Glomerular visceral epithelial cell (primary cell): ENCODE results near the gene RAD23B.
"Not testable (repeated sequence)": the region's sequence is repeated elsewhere in the genome, so short reads cannot be mapped to it uniquely, and the experiment has no call there.

Experiments
- DNase-seq: peaks from one replicate; pipeline ENCODE4 v3.0.0-alpha.2; 2016; ENCODE audit errors: extremely low spot score

The RAD23B gene

DNA sequence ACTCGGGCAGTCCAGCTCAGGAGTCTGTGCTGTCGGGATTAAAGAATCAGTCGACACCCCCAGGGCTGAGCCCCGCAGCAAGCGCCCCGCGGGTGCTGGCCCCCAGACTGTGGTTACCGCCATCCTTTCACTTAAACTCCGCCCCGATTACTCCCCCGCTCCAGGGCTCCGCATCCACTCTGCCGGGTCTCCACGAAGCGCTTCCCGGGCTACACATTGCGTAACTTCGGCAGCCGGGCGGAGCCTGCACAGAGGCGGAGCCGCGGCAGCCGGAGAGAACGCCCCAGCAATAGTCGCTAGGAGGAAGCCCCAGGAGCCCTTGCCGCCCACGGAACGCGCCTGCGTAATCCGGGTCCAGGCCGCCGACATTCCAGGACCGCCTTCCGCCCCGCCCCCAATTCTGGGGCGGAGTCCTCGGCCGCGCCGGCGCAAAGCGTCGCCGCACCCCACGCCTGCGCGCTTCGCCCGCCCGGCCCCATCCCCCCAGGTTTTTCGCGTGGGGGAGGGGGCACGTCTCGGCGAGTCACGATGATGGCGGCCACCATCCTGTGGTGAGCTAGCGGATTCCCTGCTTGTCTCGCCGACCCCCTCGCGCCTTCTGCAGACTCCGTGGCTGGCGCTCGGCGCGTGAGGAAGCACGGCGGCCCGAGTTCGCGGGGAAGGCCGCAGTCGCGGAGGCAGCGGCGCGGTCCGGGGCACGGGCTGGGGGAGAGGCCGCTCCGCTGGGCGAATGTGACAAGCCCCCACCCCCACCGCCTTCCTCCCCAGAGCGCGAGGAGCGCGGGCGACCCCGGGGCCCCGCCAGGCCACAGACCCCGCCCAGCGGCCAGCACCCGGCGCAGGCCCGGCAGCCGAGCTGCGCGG lies at the start of gene RAD23B:
Gene RAD23B (plus strand): TSS at position 521 of the 864 bp plus-strand sequence. CDS start 351 bp downstream, outside the sequence.
- DNase-seq = peak; percentile 99

DNA sequence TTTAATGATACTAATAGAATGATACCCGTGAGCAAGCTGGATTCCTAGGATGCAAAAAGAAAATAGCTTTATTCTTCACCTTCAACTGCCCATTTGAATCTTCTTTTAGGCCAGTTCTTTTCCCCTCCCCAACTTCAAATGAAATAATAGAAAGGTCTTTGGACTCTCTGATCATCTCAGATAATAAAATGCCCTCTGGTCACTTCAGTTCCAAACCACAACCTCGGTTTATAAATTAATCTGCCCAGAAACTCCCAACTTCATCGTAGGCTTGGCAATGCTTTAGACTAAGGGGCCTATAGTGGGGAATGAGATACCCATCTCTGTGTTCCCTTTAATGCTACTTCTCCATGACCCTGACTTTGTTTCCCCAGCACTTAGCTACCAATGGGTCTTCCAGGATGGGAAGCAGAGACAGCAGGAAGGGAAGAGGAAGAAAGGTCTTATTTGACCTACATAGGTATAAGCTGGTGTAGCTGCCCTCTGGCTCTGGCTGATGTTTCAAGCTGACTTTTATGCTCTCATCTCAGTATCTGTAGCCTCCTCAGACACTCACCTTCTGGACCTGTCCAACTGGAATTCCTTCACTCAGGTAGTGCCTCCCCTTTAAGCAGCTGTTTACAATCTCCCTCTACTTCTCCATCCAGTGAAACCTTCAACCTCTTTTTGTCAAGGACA lies 47.2 kb upstream of the RAD23B start:
- no peak for DNase-seq

DNA sequence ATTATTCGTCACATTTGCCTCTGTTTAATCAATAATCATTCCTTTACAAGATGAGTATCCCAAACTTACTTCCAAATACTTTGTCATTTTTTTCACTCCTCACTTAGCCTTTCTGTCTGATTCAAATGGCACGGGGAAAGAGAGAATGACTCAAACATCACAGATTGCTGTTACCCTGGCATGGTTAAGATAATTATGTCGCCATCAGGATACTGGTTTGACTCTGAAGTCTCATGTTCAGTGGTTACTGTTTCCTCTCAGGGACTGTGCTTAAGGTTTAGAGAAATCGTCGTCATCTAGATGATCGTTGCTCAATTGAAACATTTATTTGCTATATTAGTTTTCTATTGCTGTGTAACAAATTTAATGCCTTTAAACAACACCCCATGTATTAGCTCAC lies 45.2 kb upstream of the RAD23B start:
- no peak for DNase-seq

DNA sequence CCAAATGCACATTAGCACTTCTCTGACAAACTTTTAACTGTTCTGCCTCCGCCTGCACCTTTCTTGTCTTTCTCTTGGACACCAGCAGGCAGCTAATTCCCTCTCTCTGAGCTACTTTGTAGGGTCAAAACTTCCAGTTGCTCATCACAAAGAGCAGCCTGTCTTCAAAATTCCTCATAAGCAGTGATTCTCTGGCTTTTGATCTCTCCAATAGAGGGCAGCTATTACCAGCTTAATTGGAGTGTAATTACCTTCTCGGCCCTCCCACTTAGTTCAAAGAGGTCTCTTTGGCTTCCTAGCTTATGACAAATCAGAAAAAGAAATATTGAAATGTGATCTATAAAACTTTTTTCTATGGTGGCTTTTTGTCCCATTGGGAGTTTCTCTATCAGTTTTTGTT lies 43.6 kb upstream of the RAD23B start:
- no peak for DNase-seq

DNA sequence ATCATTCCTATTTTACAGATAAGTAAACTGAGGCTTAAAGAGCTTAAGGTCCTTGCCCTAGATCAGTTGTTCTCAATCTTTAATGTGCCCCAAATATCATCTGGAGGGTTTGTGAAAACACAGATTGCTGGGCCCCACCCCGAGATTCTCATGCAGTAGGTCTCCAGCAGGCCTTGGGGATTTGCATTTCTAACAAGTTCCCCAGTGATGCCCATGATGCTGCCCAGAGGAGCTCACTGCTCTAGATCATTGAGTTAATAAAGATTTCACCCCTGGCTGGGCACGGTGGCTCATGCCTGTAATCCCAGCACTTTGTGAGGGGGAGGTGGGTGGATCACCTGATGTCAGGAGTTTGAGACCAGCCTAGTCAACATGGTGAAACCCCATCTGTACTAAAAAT lies 42.8 kb upstream of the RAD23B start:
- DNase-seq = no peak

DNA sequence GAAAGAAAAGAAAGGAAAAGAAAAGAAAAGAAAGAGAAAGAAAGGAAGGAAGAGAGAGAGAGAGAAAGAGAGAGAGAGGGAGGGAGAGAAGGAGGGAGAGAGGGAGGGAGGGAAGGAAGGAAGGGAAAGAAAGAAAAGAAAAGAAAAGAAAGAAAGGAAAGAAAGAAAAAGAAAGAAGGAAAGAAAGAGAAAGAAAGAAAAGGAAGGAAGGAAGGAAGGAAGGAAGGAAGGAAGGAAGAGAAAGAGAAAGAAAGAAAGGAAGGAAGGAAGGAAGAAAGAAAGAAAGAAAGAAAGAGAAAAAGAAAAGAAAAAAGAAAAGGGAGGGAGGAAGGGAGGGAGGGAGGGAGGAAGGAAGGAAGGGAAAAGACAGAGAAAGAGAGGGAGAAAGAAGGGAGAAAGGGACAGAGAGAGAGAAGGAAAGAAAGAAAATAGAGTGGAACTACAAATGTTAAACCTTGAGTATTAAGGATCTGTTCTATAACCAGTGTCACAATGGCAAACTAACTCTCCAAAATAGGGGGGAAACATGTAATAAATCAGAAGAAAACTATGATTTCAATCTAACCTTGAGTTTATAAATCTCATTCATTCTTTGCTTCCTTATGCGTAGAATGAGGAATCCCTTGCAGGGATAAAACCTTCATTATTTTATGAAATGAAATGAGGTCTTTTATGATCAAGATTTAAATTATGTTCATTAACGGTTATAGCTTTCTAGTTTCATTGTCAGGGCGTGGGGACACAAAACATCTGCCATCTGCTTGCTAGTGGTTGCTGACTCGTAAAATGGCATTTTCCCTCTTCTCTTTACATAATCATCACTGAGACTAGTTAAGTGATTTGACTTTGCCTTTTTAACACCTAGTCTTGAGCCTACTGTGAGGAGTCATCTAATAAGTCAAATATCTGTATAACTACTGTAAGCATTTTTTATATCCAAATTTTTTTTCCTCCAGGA lies 40.7 kb upstream of the RAD23B start:
- DNase-seq = peak; percentile 17

DNA sequence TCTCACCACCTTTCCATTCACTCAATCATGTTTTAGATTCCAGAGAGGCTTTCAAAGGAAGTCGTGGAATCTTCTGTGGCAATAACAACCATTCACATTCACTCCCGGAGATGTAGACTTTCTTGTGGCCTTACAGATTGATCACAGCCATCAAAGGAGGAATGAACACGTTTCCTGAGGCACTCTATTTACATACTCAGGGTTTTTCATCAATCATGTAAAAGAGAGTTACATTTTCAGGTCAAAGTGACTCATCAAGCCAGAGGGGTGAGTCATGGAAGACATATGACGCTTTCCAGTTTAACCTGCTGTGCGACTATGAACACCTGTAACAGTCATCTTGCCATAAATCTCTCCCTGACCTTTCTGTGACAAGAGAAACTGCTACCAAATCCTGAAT lies 39.3 kb upstream of the RAD23B start:
- DNase-seq = peak; percentile 50

DNA sequence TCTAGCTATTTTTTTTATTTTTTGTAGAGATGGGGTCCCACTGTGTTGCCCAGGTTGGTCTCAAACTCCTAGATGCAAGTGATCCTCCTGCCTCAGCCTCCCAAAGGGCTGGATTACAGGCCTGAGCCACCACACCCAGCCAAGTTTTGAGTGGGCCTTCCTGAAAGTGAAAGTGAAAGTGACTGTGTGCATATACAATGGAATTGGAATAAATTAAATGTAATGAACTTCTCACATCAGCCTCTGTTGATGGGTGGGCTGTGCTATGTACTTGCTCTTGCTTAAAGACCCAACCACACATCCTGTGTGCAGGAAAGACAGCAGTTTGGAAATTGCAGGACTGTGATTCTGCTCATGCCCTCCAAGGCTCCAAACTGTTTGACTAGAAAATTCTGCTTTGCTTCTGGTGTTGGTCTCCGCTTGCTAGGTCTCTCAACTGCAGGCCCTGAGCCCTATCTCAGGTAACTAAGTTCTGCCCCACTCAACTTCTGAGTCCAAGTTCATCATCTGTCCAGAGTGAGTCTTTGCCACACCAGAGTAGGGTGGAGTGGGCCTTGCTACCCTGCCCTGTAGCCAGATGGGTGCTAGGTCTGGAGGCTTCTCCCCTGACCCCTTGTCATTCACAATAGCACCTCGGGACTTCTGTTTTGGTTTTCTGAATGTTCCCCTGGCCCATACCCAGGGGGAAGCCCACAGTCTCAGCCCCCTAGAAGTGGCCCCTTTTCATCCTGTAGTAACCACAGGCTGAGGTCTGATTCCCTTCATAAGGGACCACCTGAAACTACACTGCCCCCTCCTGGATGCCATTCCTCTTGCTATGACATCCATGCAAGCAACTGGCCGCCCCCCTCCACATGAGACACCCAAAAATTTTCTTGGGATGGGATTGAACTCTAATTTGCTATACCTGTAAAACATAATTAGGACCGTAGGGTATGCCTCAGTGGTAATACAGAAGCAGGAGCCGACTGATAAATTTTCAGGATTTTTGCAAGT lies 36.5 kb upstream of the RAD23B start:
- DNase-seq = no peak

DNA sequence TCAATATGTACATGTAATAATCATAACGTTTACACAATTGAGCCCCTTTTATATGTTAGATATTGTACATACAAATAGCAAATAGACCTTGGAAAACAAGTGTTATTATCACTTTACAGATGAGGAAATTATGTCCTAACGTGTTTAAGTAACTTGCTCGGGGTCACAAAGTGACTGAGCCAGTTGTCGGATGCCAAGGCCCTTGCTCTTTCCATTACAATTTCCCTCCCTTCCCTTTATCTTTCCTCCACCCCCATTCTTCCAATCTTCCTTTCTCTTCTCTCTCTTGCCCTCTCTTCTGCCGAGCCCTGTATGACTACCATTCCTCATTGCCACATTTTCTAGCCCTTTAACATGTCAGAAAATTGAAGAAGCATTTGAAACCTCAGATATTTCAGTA lies 34.4 kb upstream of the RAD23B start:
- DNase-seq = no peak

DNA sequence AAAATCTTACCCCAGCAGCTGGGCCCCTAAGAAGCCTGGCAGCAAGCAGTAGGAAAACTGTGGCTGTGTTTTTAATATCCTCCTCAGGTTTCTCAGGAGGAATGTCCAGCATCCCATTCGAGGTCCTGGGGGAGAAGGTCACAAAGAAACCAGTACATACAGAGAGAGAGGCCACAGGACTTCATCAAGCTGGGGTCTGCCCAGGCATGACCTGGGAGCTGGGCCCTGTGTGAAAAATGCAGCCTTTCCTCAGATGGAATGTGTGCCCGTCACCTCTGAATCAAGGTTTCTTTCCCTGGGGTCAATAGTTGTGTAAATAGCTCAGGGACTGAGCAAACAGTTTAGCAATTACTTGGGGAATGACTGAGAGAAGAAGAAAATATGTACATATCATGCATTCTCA lies 33.9 kb upstream of the RAD23B start:
- DNase-seq = no peak

DNA sequence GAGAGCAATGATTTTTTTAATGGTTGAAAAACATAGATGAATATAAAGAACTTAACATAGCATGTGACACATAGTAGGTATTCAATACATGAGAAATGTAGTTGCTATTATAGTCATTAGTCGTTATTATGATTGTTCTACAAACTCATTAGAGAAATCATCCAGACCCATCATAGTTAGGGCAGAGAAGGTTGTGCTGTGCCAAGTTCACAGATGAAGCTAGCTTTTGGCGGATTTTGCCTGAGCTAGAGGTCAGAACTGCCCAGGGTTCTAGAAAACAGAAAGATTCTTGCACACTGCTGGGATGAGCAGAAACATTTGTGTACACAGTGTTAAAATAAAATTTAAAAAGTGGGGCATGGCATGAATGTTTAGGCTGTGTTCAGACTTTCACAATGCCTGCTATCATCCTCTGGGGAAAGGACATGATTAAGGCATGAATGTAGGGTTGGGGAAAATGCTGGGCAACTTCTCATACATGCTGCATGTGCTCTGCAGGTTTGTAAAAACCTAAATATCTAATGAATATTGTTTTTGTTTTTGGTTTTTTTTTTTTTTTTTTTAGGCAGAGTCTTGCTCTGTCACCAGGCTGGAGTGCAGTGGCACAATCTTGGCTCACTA lies 33.3 kb upstream of the RAD23B start:
- no peak for DNase-seq

DNA sequence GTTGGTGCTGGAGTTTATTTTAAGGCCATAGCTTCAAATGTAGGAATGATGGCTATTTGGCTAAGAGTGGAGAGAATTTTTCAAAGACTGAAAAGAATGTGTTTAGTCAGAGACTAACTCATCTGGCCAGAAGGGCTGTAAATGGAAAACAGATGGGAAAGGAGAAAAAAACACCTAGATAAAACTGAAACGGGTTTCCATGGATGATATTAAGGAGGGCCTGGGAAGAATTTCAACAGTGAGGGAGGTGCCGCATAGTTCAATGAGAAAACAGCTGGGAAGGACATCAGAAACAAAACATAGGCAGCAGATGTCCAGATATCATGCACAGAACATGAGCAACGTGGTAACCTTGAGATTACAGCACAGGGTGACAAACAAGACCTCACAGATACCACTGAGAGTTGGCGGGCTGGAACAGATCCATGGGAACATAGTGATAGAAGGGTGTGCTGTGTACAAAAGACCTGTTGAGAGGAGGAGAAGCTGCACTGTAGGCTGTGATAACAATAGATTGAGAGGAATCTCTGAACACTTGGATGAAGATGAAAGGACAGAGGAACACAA lies 31.2 kb upstream of the RAD23B start:
- DNase-seq = no peak

DNA sequence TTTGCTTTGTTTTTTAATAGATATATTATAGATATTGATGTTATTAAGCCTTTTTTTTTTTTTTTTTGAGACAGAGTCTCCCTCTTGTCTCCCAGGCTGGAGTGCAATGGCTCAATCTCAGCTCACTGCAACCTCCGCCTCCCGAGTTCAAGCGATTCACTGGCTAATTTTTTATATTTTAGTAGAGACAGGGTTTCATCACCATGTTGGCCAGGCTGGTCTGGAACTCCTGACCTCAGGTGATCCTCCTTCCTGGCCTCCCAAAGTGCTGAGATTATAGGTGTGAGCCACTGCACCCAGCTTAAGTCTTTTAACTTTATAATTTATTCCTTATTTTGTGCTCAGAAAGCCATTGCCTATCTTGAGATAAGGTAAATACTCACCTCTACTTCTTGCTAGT lies 24.2 kb upstream of the RAD23B start:
- DNase-seq = no peak

DNA sequence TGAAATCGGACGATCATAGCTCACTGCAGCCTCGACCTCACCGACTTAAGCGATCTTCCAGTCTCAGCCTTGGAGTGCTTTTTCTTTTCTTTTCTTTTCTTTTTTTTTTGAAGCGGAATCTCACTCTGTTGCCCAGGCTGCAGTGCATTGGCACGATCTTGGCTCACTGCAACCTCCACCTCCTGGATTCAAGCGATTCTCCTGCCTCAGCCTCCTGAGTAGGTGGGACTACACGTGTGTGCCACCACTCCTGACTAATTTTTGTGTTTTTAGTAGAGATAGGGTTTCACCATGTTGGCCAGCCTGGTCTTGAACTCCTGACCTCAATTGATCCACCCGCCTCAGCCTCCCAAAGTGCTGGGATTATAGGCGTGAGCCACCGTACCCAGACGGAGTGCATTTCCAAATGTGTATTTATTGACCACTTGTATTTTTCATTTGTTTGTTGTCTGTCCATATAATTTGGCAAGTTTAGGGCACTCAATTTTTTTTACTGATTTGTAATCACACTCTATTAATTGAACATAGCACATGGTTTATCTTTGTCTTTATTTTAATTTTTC lies 23.2 kb upstream of the RAD23B start:
- not testable (repeated sequence) for DNase-seq

DNA sequence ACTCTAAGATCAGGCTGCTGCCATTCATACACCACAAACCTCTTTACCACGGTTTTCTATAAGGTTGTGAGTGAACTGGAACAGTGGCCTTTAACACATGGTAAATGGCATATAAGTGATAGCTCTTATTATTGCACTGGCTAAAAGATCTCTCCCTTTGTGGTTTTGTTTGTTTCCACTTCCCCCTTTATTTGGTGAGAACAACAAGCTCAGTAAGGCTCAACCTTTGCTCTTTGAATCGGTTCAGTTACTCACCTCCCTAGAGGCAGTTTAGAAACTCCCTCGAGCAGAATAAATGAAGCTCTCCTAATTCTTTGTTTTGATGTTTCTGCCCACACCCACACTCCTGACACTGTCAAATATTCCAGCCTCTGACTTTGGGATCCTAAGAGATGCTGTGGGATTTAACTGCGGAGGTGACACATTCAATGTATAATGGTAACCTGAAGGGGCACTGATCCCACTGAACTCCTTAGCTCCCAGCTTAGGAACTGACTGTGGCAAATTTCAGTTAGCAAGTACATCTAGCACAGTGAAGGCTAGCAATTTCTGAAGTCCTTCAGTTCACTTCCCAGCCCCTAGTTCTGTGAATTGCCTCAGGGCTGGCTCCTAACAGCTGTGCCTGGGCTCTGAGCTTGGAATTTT lies 22.5 kb upstream of the RAD23B start:
- no peak for DNase-seq

DNA sequence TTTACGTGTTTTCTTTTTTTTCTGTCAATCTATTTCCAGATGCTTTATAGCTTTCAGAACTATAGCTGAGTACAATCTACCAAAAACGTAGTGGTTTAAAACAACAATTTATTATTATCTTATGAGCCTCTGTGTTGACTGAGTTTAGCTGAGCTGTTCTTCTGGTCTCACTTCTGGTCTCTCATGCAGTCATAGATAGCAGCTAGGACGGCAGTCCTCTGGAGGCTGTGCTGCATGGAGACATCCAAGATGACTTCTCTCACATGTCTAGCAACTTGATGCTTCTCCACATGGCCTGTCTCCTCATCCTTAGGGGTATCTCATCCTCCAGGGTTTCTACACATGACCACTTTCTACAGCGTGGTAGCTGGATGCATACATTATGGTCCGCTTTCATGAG lies 22.0 kb upstream of the RAD23B start:
- DNase-seq = no peak

DNA sequence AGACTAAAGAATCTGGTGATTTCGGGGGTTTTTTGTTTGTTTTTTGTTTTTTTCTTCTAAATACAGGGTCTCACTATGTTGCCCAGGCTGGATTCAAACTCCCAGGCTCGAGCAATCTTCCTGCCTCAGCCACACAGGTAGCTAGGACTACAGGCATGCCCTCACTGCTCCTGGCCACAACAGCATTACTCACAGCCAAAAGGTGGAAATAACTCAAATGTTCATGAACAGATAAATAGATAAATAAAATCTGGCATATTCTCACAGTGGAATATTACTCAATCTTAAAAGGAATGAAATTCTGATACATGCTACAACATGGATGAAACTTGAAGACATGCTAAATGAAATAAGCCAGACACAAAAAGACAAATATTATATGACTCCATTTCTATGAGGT lies 19.8 kb upstream of the RAD23B start:
- no peak for DNase-seq

DNA sequence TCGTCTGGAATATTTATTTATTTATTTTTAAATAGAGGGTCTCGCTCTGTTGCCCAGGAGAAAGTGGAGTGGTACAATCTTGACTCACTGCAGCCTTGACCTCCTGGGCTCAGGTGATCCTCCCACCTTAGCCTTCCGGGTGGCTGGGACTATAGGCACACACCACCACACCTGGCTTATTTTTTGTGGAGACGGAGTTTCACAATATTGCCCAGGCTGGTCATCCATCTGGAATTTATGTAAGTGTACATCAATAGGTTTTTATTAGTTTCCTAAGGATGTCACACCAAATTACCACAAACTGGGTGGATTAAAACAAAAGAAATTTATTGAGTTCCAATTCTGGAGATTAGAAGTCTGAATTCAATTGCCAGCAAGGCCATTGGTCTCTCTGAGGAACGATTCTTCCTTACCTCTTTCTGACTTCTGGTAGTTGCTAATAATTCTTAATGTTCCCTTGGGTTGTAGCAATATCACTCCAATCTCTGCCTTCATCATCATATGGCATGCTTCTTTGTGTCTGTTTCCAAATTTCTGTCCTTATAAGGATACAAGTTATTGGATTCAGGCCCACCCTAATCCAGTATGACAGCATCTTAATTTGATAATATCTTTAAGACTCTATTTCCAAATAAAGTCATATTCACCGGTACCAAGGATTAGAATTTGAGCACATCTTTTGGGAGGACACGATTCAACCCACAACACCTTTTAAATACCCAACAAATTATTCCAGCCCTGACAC lies 16.3 kb upstream of the RAD23B start:
- DNase-seq = no peak

DNA sequence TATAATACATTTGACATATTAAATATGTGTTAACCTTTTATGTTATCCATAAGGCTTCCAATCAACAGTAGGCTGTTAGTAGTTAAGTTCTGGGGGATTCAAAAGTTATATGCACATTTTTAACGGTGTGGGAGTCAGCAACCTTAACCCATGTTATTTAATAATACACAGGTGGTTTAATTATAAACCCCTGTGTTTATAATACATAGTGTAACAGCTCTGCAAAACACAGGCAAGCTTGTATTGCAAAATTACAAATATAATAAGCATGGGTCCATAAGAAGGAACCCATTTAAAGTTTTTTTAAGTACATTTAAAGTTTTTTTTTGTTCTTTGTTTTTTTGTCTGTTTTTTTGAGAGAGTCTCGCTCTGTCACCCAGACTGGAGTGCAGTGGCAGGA lies 14.5 kb upstream of the RAD23B start:
- no peak for DNase-seq
